SK-N-SH (cell line): Measurements from ENCODE around the gene MYO1D.

Source experiments
- EP300 ChIP-seq, 2 experiments: IDR thresholded peaks; 2 replicates each; pipeline versions ENCODE4 v1.4.0 to v1.6.1; 2012; ENCODE audit warnings: borderline replicate concordance in 1 of 2, low read depth in 1 of 2, low read length in 1 of 2
- EZH2phosphoT487 ChIP-seq: fragments of 200-600 bp; sonication (generic); IDR thresholded peaks from 2 replicates; pipeline ENCODE4 v1.6.1; 2017; ENCODE audit warnings: low read depth, mixed run types, mild to moderate bottlenecking, antibody characterized with exemption, moderate library complexity, borderline replicate concordance
- GATA2 ChIP-seq: sonication (generic); formaldehyde crosslinking; IDR thresholded peaks from 2 replicates; pipeline ENCODE4 v1.5.0; 2020; ENCODE audit warnings: mild to moderate bottlenecking, missing genetic modification reagents
- POLR2AphosphoS5 ChIP-seq: IDR thresholded peaks from 2 replicates; pipeline ENCODE4 v1.6.1; 2012; ENCODE audit warnings: low read depth, low read length
- RCOR1 ChIP-seq: fragments of 150-350 bp; IDR thresholded peaks from 2 replicates; pipeline ENCODE4 v1.6.1; 2017; ENCODE audit warnings: antibody characterized with exemption, low read length
- REST ChIP-seq: IDR thresholded peaks from 2 replicates; pipeline ENCODE4 v1.6.1; 2012; ENCODE audit warnings: mild to moderate bottlenecking, low read depth, low read length, moderate library complexity
- SMC3 ChIP-seq: IDR thresholded peaks from 2 replicates; pipeline ENCODE4 v1.6.1; 2012; ENCODE audit warnings: low read depth, low read length, improper control_type of control experiment
- TAF1 ChIP-seq: IDR thresholded peaks from 2 replicates; pipeline ENCODE4 v1.6.1; 2012; ENCODE audit warnings: low read depth, mild to moderate bottlenecking, low read length, moderate library complexity, borderline replicate concordance
- YY1 ChIP-seq: IDR thresholded peaks from 2 replicates; pipeline ENCODE4 v1.4.0; 2012; ENCODE audit warnings: low read depth, mild to moderate bottlenecking
- TF ChIP-seq, protein P1 (sequence below): fragments of 200-600 bp; sonication (generic); IDR thresholded peaks from 2 replicates; pipeline ENCODE4 v1.6.1; 2017; ENCODE audit warnings: antibody characterized with exemption, mild to moderate bottlenecking, moderate library complexity
- TF ChIP-seq, protein P2 (sequence below): fragments of 150-350 bp; IDR thresholded peaks from 2 replicates; pipeline ENCODE4 v1.6.1; 2017; ENCODE audit warnings: antibody characterized with exemption, low read length, low read depth, borderline replicate concordance
- TF ChIP-seq, protein P3 (sequence below): IDR thresholded peaks from 2 replicates; pipeline ENCODE4 v1.4.0; 2012; ENCODE audit warnings: low read depth

DNA sequence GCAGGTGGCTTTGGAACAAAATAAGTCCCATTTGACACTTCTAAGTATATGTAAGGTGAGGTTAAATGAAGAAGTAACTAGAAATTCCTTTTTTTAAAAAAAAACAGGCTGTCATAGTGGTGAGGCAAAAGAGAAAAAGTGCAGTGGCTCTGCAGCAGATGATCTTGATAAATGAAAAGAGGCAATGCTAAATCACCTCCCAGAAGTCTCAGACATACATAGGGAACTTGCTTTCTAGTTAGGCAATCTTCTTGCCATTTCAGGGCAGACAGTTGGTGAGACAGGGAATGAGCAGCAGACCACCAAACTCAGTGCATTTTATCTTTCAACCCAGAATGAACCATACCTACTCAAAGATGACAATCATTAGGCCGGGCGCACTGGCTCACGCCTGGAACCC lies 90.8 kb downstream of the MYO1D start:
- no peak for TF ChIP-seq TAF1
- TF ChIP-seq, protein P1, sequence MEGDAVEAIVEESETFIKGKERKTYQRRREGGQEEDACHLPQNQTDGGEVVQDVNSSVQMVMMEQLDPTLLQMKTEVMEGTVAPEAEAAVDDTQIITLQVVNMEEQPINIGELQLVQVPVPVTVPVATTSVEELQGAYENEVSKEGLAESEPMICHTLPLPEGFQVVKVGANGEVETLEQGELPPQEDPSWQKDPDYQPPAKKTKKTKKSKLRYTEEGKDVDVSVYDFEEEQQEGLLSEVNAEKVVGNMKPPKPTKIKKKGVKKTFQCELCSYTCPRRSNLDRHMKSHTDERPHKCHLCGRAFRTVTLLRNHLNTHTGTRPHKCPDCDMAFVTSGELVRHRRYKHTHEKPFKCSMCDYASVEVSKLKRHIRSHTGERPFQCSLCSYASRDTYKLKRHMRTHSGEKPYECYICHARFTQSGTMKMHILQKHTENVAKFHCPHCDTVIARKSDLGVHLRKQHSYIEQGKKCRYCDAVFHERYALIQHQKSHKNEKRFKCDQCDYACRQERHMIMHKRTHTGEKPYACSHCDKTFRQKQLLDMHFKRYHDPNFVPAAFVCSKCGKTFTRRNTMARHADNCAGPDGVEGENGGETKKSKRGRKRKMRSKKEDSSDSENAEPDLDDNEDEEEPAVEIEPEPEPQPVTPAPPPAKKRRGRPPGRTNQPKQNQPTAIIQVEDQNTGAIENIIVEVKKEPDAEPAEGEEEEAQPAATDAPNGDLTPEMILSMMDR: no peak
- no peak for TF ChIP-seq RCOR1
- no peak for TF ChIP-seq EZH2phosphoT487
- TF ChIP-seq EP300 (IDR thresholded peaks at IDR 0.05; ENCODE audit: borderline replicate concordance in 1 of 2, low read depth in 1 of 2, low read length in 1 of 2): no peak
- no peak for TF ChIP-seq SMC3
- TF ChIP-seq GATA2: no peak
- TF ChIP-seq POLR2AphosphoS5: no peak
- TF ChIP-seq, protein P2, sequence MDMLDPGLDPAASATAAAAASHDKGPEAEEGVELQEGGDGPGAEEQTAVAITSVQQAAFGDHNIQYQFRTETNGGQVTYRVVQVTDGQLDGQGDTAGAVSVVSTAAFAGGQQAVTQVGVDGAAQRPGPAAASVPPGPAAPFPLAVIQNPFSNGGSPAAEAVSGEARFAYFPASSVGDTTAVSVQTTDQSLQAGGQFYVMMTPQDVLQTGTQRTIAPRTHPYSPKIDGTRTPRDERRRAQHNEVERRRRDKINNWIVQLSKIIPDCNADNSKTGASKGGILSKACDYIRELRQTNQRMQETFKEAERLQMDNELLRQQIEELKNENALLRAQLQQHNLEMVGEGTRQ: no peak
- TF ChIP-seq, protein P3, sequence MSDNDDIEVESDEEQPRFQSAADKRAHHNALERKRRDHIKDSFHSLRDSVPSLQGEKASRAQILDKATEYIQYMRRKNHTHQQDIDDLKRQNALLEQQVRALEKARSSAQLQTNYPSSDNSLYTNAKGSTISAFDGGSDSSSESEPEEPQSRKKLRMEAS: no peak
- TF ChIP-seq REST: no peak
- TF ChIP-seq YY1: no peak
